HCT116 (cell line): ENCODE measurements around the gene SOCS7. TPM values are rescaled to one million over a fixed set of nuclear protein-coding genes. Genes with fewer than 3 reads are reported as not detected.

Source experiments
- ATAC-seq: fragments of 200-7000 bp; cut with Tn5 transposase; 2 replicates; pipeline ENCODE4 v1.9.1; 2020; ENCODE audit warnings: mild to moderate bottlenecking, moderate library complexity
- BruUV-seq: library from RNA; stranded (reverse); fragments of 400-500 nt; replicated peaks from 2 replicates; lab custom pipeline; 2021; lab: Mats Ljungman, UMichigan
- CTCF ChIA-PET: fragments of 300-600 bp; sonication (Branson Sonifier 250); formaldehyde crosslinking; loops from one replicate; lab custom pipeline; 2021; ENCODE audit warnings: antibody characterized with exemption; lab: Charles Lee
- POLR2A ChIA-PET: fragments of 300-600, 350-600 bp; sonication (Branson Sonifier 250); formaldehyde crosslinking; loops from one replicate; lab custom pipeline; 2021; ENCODE audit warnings: antibody characterized with exemption; lab: Charles Lee
- RAD21 ChIA-PET, 2 experiments: fragments of 300-600 bp; sonication (Branson Sonifier 250); formaldehyde crosslinking; loops; one replicate each; lab custom pipeline; 2023; ENCODE audit warnings: low total read pairs in 2 of 2; ENCODE audit not compliant: uncharacterized antibody in 2 of 2, unreplicated experiment in 2 of 2, low non-redundant PET in 1 of 2; lab: Charles Lee
- DNase-seq: peaks from one replicate; pipeline ENCODE4 v3.0.0-alpha.2; 2010; ENCODE audit warnings: low read depth, low spot score
- H2AFZ ChIP-seq: fragments of 200-600 bp; shearing (Covaris generic), sonication (generic); 2 replicates; pipeline ENCODE4 v1.6.1; 2017; ENCODE audit warnings: low read depth, mixed run types, mixed read lengths, antibody characterized with exemption, low read length; ENCODE audit not compliant: poor library complexity, severe bottlenecking
- H3K27ac ChIP-seq: 2 replicates; pipeline ENCODE4 v1.5.1; 2012; ENCODE audit warnings: low read depth, low read length
- H3K27me3 ChIP-seq: fragments of 200-600 bp; sonication (generic); 2 replicates; pipeline ENCODE4 v1.6.1; 2016; ENCODE audit warnings: mixed run types, low read length, mixed read lengths; ENCODE audit not compliant: insufficient read depth
- H3K36me3 ChIP-seq, 2 experiments: fragments of 200-500 bp in 1 of 2; fragments of 200-600 bp in 1 of 2; sonication (Bioruptor generic) in 1 of 2; sonication (generic) in 1 of 2; 2 replicates each; pipeline versions ENCODE4 v1.5.1 to v1.6.1; 2014 to 2016; ENCODE audit warnings: low read length in 2 of 2, inconsistent platforms in 1 of 2, mixed read lengths in 1 of 2, mixed run types in 1 of 2; ENCODE audit not compliant: insufficient read depth in 2 of 2, control insufficient read depth in 1 of 2
- H3K4me1 ChIP-seq, 2 experiments: fragments of 200-600 bp in 1 of 2; sonication (generic) in 1 of 2; 2 replicates each; pipeline versions ENCODE4 v1.5.1 to v1.6.1; 2012 to 2017; ENCODE audit warnings: low read length in 2 of 2, inconsistent platforms in 1 of 2, mild to moderate bottlenecking in 1 of 2, mixed read lengths in 1 of 2, mixed run types in 1 of 2, moderate library complexity in 1 of 2; ENCODE audit not compliant: insufficient read depth in 2 of 2, control insufficient read depth in 1 of 2
- H3K4me2 ChIP-seq: fragments of 200-600 bp; sonication (generic); 2 replicates; pipeline ENCODE4 v1.6.1; 2017; ENCODE audit warnings: mixed run types, low read length, mixed read lengths
- H3K4me3 ChIP-seq, 2 experiments: fragments of 200-600 bp in 1 of 2; sonication (generic) in 1 of 2; replicated peaks in 1 of 2; 2 replicates each; pipeline ENCODE4 v1.5.1; 2011 to 2016; ENCODE audit warnings: low read length in 2 of 2, control low read depth in 1 of 2, low read depth in 1 of 2, mild to moderate bottlenecking in 1 of 2, mixed read lengths in 1 of 2, mixed run types in 1 of 2
- H3K79me2 ChIP-seq: fragments of 200-600 bp; sonication (generic); 2 replicates; pipeline ENCODE4 v1.6.1; 2017; ENCODE audit warnings: mild to moderate bottlenecking, mixed run types, low read length, moderate library complexity, mixed read lengths; ENCODE audit not compliant: insufficient read depth
- H3K9ac ChIP-seq: fragments of 200-600 bp; sonication (generic); 2 replicates; pipeline ENCODE4 v1.6.1; 2016; ENCODE audit warnings: low read length, mixed read lengths
- H3K9me2 ChIP-seq: fragments of 200-600 bp; sonication (generic), shearing (Covaris generic); 2 replicates; pipeline ENCODE4 v1.6.1; 2017; ENCODE audit warnings: mixed run types, mild to moderate bottlenecking, moderate library complexity; ENCODE audit not compliant: insufficient read depth
- H3K9me3 ChIP-seq, 2 experiments: fragments of 200-500 bp in 1 of 2; fragments of 200-600 bp in 1 of 2; sonication (Bioruptor generic) in 1 of 2; sonication (generic) in 1 of 2; 2 replicates each; pipeline ENCODE4 v1.6.1; 2014 to 2017; ENCODE audit warnings: low read length in 2 of 2, mixed read lengths in 2 of 2, inconsistent platforms in 1 of 2, low read depth in 1 of 2, mild to moderate bottlenecking in 1 of 2, mixed run types in 1 of 2, moderate library complexity in 1 of 2; ENCODE audit not compliant: control insufficient read depth in 1 of 2, insufficient read depth in 1 of 2
- H4K20me1 ChIP-seq: fragments of 200-600 bp; sonication (generic), shearing (Covaris generic); 2 replicates; pipeline ENCODE4 v1.6.1; 2017; ENCODE audit warnings: mixed run types, mild to moderate bottlenecking, moderate library complexity; ENCODE audit not compliant: insufficient read depth
- ATF3 ChIP-seq: IDR thresholded peaks from 2 replicates; pipeline ENCODE4 v1.6.1; 2012
- CEBPB ChIP-seq: IDR thresholded peaks from 2 replicates; pipeline ENCODE4 v1.6.1; 2012; ENCODE audit warnings: low read depth
- CTCF ChIP-seq, 3 experiments: fragments of 200-600 bp in 1 of 3; sonication (generic) in 1 of 3; IDR thresholded peaks in 2 of 3; conservative IDR thresholded peaks in 1 of 3; 2 replicates each; pipeline ENCODE4 v1.5.1; 2012 to 2017; ENCODE audit warnings: low read depth in 2 of 3, low read length in 2 of 3, antibody characterized with exemption in 1 of 3, borderline replicate concordance in 1 of 3, control low read depth in 1 of 3, mild to moderate bottlenecking in 1 of 3, mixed read lengths in 1 of 3, mixed run types in 1 of 3, moderate library complexity in 1 of 3; ENCODE audit not compliant: insufficient read depth in 1 of 3
- EGR1 ChIP-seq: IDR thresholded peaks from 2 replicates; pipeline ENCODE4 v1.6.1; 2012; ENCODE audit warnings: low read depth
- ELF1 ChIP-seq: IDR thresholded peaks from 2 replicates; pipeline ENCODE4 v1.6.1; 2012; ENCODE audit warnings: low read depth, borderline replicate concordance
- EZH2 ChIP-seq: fragments of 200-600 bp; sonication (generic); IDR thresholded peaks from 2 replicates; pipeline ENCODE4 v1.6.1; 2017; ENCODE audit warnings: antibody characterized with exemption, mixed run types
- EZH2phosphoT487 ChIP-seq: fragments of 200-600 bp; IDR thresholded peaks from 2 replicates; pipeline ENCODE4 v1.6.1; 2018; ENCODE audit warnings: antibody characterized with exemption, borderline replicate concordance
- JUND ChIP-seq: IDR thresholded peaks from 2 replicates; pipeline ENCODE4 v1.6.1; 2012
- MAX ChIP-seq: IDR thresholded peaks from 2 replicates; pipeline ENCODE4 v1.6.1; 2012
- POLR2AphosphoS5 ChIP-seq: IDR thresholded peaks from 2 replicates; pipeline ENCODE4 v1.6.1; 2011; ENCODE audit warnings: mild to moderate bottlenecking, low read depth, low read length, moderate library complexity
- REST ChIP-seq: IDR thresholded peaks from 2 replicates; pipeline ENCODE4 v1.6.1; 2012; ENCODE audit warnings: low read depth
- SIN3A ChIP-seq: IDR thresholded peaks from 2 replicates; pipeline ENCODE4 v1.6.1; 2012; ENCODE audit warnings: low read depth
- TCF7L2 ChIP-seq: IDR thresholded peaks from 2 replicates; pipeline ENCODE4 v1.7.0; 2011; ENCODE audit warnings: borderline replicate concordance, inconsistent platforms; ENCODE audit not compliant: insufficient read depth, insufficient read length; ENCODE audit errors: extremely low read depth
- ZBTB33 ChIP-seq: IDR thresholded peaks from 2 replicates; pipeline ENCODE4 v1.6.1; 2011; ENCODE audit warnings: mild to moderate bottlenecking, low read length, moderate library complexity; ENCODE audit not compliant: insufficient replicate concordance; ENCODE audit errors: extremely low read depth
- intact Hi-C: fragments of 100-400 bp; cut with micrococcal nuclease; formaldehyde crosslinking; loops from 2 replicates; pipeline ENCODE4 v1.10.0; 2022
- total RNA-seq: library from RNA; stranded (reverse); gene quantifications from one replicate; pipeline ENCODE4 v1.2.1, GENCODE V29; 2021; ENCODE audit not compliant: unreplicated experiment

The SOCS7 gene
- total RNA-seq, 1 experiment from 2014 or later = 49.9 TPM

- H3K4me3 ChIP-seq = no peak overlapping the region
- no peak overlapping the region for H3K9ac ChIP-seq
- H3K4me1 ChIP-seq = peaks cover 5 to 10% of the 10 kb centered on the region in 2 experiments; a peak in 3 of 4 replicates
- intact Hi-C loops = no loop called here
- DNase-seq = no peak
- H3K9me2 ChIP-seq = no peaks in the 10 kb centered on the region
- H3K27ac ChIP-seq = no peak overlapping the region
- TF ChIP-seq EGR1 = no peak
- no peak for TF ChIP-seq TCF7L2
- TF ChIP-seq REST = no peak
- TF ChIP-seq MAX = no peak
- TF ChIP-seq EZH2 = no peak
- no peak for TF ChIP-seq CEBPB
- TF ChIP-seq CTCF (IDR thresholded peaks at IDR 0.05 in 2 of 3, conservative IDR thresholded peaks at IDR 0.05 in 1 of 3; ENCODE audit: borderline replicate concordance in 1 of 3, insufficient read depth in 1 of 3, low read depth in 2 of 3, low read length in 2 of 3) = no peak
- no peak for TF ChIP-seq SIN3A
- no peak for TF ChIP-seq ZBTB33
- no peak for TF ChIP-seq EZH2phosphoT487
- no peak for TF ChIP-seq JUND
- TF ChIP-seq ELF1 = no peak
- TF ChIP-seq POLR2AphosphoS5 = no peak
- TF ChIP-seq ATF3 = no peak
- RAD21 ChIA-PET = no interaction called here
- H4K20me1 ChIP-seq = no peaks in the 10 kb centered on the region
- no peaks in the 10 kb centered on the region for H3K9me3 ChIP-seq
- H3K27me3 ChIP-seq = no peaks in the 10 kb centered on the region
- POLR2A ChIA-PET = no interaction called here
- no peak for ATAC-seq
- no peak overlapping the region for H2AFZ ChIP-seq
- CTCF ChIA-PET = interaction anchor here (0.8 kb wide), 1 partner anchor 11 kb away, joined by 3 read pairs; no protein-coding TSS in a partner anchor
- H3K79me2 ChIP-seq = no peaks in the 10 kb centered on the region
- no TSS peak for BruUV-seq
- no peak overlapping the region for H3K4me2 ChIP-seq
- no peaks in the 10 kb centered on the region for H3K36me3 ChIP-seq
Measured at GRCh38 chr17:38344420-38344745, 7.3 kb upstream of the SOCS7 start.
